Sigmoid colon (tissue), 7 donors: ENCODE measurements around the gene SLC35F1. TPM values are rescaled to one million over a fixed set of nuclear protein-coding genes. Genes with fewer than 3 reads are reported as not detected.

ENCODE experiments used
- DNase-seq: peaks from one replicate; pipeline ENCODE4 v3.0.0-alpha.2; 2019
- H3K27ac ChIP-seq, 4 donors: fragments of 200-600 bp; sonication (generic); one replicate each; pipeline ENCODE4 v1.5.1; 2016 to 2019; ENCODE audit warnings: mild to moderate bottlenecking in 1 of 4
- H3K27me3 ChIP-seq, 3 donors: fragments of 200-600 bp; sonication (generic); one replicate each; pipeline ENCODE4 v1.5.1; 2019; ENCODE audit warnings: mild to moderate bottlenecking in 1 of 3
- H3K36me3 ChIP-seq, 4 donors: fragments of 200-600 bp; sonication (generic); one replicate each; pipeline ENCODE4 v1.5.1; 2016 to 2019
- H3K4me1 ChIP-seq, 4 donors: fragments of 200-600 bp; sonication (generic); one replicate each; pipeline ENCODE4 v1.5.1; 2017 to 2019
- H3K4me3 ChIP-seq, 4 donors: fragments of 200-600 bp; sonication (generic); one replicate each; pipeline ENCODE4 v1.5.1; 2017 to 2019; ENCODE audit warnings: mild to moderate bottlenecking in 2 of 4, moderate library complexity in 1 of 4
- H3K9me3 ChIP-seq, 4 donors: fragments of 200-600 bp in 3 of 4; sonication (generic) in 3 of 4; one replicate each; pipeline versions ENCODE4 v1.5.1 to v1.6.1; 2013 to 2019
- CTCF ChIP-seq, 4 experiments: fragments of 450-650 bp in 3 of 4; fragments of 200-600 bp in 1 of 4; IDR thresholded peaks; one replicate each; pipeline ENCODE4 v1.5.1; 2016 to 2019; ENCODE audit warnings: antibody characterized with exemption in 4 of 4, mild to moderate bottlenecking in 3 of 4, moderate library complexity in 2 of 4
- EP300 ChIP-seq, 4 donors: sonication (generic); formaldehyde crosslinking; IDR thresholded peaks; one replicate each; pipeline ENCODE4 v1.6.1; 2017; ENCODE audit warnings: antibody characterized with exemption in 4 of 4
- POLR2A ChIP-seq, 2 donors: fragments of 450-650 bp; IDR thresholded peaks; one replicate each; pipeline ENCODE4 v1.6.1; 2016; ENCODE audit warnings: antibody characterized with exemption in 2 of 2, mild to moderate bottlenecking in 2 of 2, moderate library complexity in 2 of 2
- POLR2AphosphoS5 ChIP-seq, 4 donors: sonication (generic); formaldehyde crosslinking; IDR thresholded peaks; one replicate each; pipeline ENCODE4 v1.6.1; 2017; ENCODE audit warnings: antibody characterized with exemption in 4 of 4
- WGBS, 2 donors: extraction: QIAGEN DNeasy Blood & Tissue Kit; methylation state at CpG; one replicate each; pipeline ENCODE4 v1.1.7; 2013; 5-methylcytosine and 5-hydroxymethylcytosine counted together
- intact Hi-C: fragments of 100-400 bp; cut with DNase I; formaldehyde crosslinking; loops from one replicate; pipeline ENCODE4 v1.15.1; 2023
- polyA plus RNA-seq, 3 donors: library from polyadenylated mRNA; stranded (reverse); fragments of 200-250 nt; gene quantifications; one replicate each; pipeline ENCODE4 v1.2.3, GENCODE V29; 2013
- total RNA-seq, 4 donors: library from RNA; depleted of rRNA; stranded (reverse); fragments of >200 nt; gene quantifications; one replicate each; pipeline ENCODE4 v1.1.0, GENCODE V29; 2016
- donor health status: healthy with polysubstance abuse.
- donor health status: Bipolar disorder and iron deficiency.
- donor health status: healthy.

The SLC35F1 gene
- total and polyA plus RNA-seq, 7 donors, result under 0.01 to 8.9 (median 4.0) TPM; not detected in 1

- Histone ChIP-seq H3K27ac (no peak overlapping the region), H3K4me1 (peaks cover 0 to 8% (median 0%) of the 10 kb centered on the region in 4 donors), H3K27me3 (no peaks in the 10 kb centered on the region), H3K4me3 (no peak overlapping the region), H3K36me3 (no peaks in the 10 kb centered on the region), H3K9me3 (no peaks in the 10 kb centered on the region)
- intact Hi-C loops, result no loop called here
- TF ChIP-seq CTCF (IDR thresholded peaks at IDR 0.05), result no peak
- TF ChIP-seq EP300 (IDR thresholded peaks at IDR 0.05), result no peak
- no peak for TF ChIP-seq POLR2AphosphoS5 (IDR thresholded peaks at IDR 0.05)
- no peak for TF ChIP-seq POLR2A (IDR thresholded peaks at IDR 0.05)
- WGBS, 2 donors, result 72 to 80% methylated on average over 5 of the region's 5 CpGs
- no peak for DNase-seq
These were observed 196.5 kb downstream of the SLC35F1 start for GRCh38 chr6:118103381-118104146.

- no peak overlapping the region for H3K4me3 ChIP-seq
- TF ChIP-seq POLR2AphosphoS5 (IDR thresholded peaks at IDR 0.05), result no peak
- TF ChIP-seq EP300 (IDR thresholded peaks at IDR 0.05), result no peak
- TF ChIP-seq CTCF (IDR thresholded peaks at IDR 0.05), result no peak
- TF ChIP-seq POLR2A (IDR thresholded peaks at IDR 0.05), result no peak
- no peaks in the 10 kb centered on the region for H3K36me3 ChIP-seq
- WGBS, 2 donors, result 68 to 70% methylated on average over 3 of the region's 3 CpGs
- H3K27ac ChIP-seq, result no peak overlapping the region
- H3K9me3 ChIP-seq, result no peaks in the 10 kb centered on the region
- H3K4me1 ChIP-seq, result no peaks in the 10 kb centered on the region
- no peaks in the 10 kb centered on the region for H3K27me3 ChIP-seq
- intact Hi-C loops, result no loop called here
- DNase-seq, result no peak
These were observed 215.2 kb downstream of the SLC35F1 start for GRCh38 chr6:118122161-118122725.

DNA sequence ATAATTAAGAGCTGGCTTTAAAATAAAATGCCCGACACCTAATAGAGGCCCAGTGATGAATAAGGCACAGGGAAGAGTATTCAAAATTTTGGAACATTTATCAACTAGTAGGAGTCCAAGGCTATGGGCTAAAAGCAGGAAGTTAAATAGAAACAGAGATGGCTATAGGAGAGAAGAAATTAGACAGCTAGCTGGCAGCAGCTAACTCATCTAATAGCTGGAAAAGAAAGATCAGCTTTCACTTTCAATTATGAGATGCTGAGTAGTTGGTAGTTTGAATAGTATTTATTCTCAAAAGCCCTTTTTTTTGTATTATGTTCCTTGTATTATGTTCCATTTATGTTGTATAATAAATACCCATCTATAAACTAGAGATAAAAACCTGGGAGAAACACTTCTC is 215.7 kb downstream of the SLC35F1 start:
- no peak for TF ChIP-seq EP300 (IDR thresholded peaks at IDR 0.05)

DNA sequence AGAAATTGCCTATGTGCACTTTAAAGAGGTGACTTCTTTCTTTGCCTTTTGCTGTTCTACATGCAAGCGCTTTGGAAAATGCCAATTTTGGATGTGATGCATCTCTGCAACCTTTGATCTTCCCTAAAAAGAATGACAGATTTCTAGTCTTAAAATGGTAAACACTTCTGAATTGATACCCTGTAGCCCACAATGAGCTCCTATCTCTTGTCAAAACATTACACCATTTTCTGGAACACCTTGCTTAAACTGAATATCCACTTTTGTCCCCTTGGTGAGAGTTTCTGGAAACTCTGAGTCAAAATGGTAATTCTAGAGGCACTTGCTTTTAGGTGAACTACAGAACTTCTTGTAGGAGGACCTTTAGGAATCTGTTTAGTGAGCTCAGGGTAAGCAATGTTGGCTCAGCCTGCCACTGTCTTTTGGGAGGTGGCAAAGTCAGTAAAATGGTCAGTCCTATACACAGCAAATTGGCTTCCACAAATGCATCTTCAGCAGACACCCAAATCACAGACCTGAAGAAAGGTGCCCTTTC is 216.5 kb downstream of the SLC35F1 start:
- 98 to 100% methylated on average over 1 of the region's 1 CpG for WGBS, 2 donors
- TF ChIP-seq CTCF (IDR thresholded peaks at IDR 0.05), result no peak
- TF ChIP-seq POLR2A (IDR thresholded peaks at IDR 0.05), result no peak
- TF ChIP-seq POLR2AphosphoS5 (IDR thresholded peaks at IDR 0.05), result no peak
- no peak for TF ChIP-seq EP300 (IDR thresholded peaks at IDR 0.05)
- intact Hi-C loops, result no loop called here
- H3K27ac ChIP-seq, result no peak overlapping the region
- no peak overlapping the region for H3K4me3 ChIP-seq
- no peaks in the 10 kb centered on the region for H3K9me3 ChIP-seq
- no peaks in the 10 kb centered on the region for H3K4me1 ChIP-seq
- H3K36me3 ChIP-seq, result no peaks in the 10 kb centered on the region
- no peaks in the 10 kb centered on the region for H3K27me3 ChIP-seq
- DNase-seq, result no peak

More for the DNA sequence above, 215.7 kb downstream of the SLC35F1 start:
- no peaks in the 10 kb centered on the region for H3K9me3 ChIP-seq
- H3K4me3 ChIP-seq, result no peak overlapping the region
- intact Hi-C loops, result no loop called here
- DNase-seq, result no peak
- H3K4me1 ChIP-seq, result no peaks in the 10 kb centered on the region
- H3K36me3 ChIP-seq, result no peaks in the 10 kb centered on the region
- WGBS, 2 donors, result 85% methylated on average over 1 of the region's 1 CpG
- no peak overlapping the region for H3K27ac ChIP-seq
- H3K27me3 ChIP-seq, result no peaks in the 10 kb centered on the region

DNA sequence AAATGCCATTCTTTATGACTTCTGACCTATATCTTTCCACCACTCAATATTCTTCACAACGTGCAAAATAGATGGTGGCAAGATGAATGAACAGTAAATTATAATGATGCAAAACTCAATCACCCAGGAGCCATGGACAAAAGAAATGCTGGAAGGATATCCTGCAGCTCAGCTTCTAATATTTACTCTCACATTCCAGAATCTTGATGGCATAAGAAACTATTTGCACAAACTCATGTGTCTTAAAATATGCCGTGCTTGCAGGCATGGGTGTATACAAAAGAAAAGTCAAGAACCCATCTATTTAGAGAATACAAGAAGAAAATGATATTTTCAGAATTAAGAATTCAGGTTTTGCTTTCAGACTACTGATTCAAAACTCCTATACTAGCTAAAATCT is 217.8 kb downstream of the SLC35F1 start:
- Histone ChIP-seq H3K4me1 (no peaks in the 10 kb centered on the region), H3K36me3 (no peaks in the 10 kb centered on the region), H3K9me3 (no peaks in the 10 kb centered on the region), H3K27me3 (no peaks in the 10 kb centered on the region), H3K4me3 (no peak overlapping the region), H3K27ac (no peak overlapping the region)
- WGBS, 2 donors, result 49 to 57% methylated on average over 2 of the region's 2 CpGs
- no peak for TF ChIP-seq POLR2AphosphoS5 (IDR thresholded peaks at IDR 0.05)
- TF ChIP-seq EP300 (IDR thresholded peaks at IDR 0.05), result no peak
- no peak for TF ChIP-seq POLR2A (IDR thresholded peaks at IDR 0.05)
- TF ChIP-seq CTCF (IDR thresholded peaks at IDR 0.05), result no peak
- DNase-seq, result no peak
- intact Hi-C loops, result no loop called here
